ENCODE data around the gene FAM83D. TPM values are rescaled to one million over a fixed set of nuclear protein-coding genes. Genes with fewer than 3 reads are reported as not detected.

Gene FAM83D
- polyA plus RNA-seq, 3 donors, result 0.17 to 0.64 (median 0.56) TPM

DNA sequence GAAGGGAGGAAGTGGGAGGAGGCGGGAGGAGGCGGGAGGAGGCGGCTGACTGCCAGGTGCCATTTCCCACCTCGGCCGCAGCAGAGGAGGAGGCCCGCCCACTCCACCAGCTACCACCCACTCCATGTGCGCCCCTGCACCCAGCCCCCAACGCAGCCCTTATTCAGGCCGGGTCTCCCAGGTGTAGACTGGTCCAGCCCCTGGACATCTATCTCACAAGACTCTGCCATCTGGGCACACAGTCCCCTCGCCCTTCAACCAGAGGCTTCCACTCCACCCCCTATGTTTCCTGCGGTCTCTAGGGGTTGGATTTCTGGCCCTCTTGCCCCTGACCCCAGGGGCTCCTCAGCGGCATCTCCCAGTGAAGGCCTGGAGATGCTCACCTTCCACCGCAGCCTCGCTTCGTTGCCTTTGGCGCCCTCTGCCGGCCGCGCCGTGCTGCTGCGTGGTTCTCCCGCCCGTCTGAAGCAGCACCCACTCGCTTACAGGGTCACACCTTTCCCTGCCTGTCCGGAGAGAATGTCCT, 32.6 kb upstream of the FAM83D start:
- no peak overlapping the region for H3K27ac ChIP-seq (ENCODE audit: low read depth, low read length)
- 1 to 15% (median 7%) methylated on average over 19 to 25 of the region's 25 CpGs for WGBS, 3 donors

DNA sequence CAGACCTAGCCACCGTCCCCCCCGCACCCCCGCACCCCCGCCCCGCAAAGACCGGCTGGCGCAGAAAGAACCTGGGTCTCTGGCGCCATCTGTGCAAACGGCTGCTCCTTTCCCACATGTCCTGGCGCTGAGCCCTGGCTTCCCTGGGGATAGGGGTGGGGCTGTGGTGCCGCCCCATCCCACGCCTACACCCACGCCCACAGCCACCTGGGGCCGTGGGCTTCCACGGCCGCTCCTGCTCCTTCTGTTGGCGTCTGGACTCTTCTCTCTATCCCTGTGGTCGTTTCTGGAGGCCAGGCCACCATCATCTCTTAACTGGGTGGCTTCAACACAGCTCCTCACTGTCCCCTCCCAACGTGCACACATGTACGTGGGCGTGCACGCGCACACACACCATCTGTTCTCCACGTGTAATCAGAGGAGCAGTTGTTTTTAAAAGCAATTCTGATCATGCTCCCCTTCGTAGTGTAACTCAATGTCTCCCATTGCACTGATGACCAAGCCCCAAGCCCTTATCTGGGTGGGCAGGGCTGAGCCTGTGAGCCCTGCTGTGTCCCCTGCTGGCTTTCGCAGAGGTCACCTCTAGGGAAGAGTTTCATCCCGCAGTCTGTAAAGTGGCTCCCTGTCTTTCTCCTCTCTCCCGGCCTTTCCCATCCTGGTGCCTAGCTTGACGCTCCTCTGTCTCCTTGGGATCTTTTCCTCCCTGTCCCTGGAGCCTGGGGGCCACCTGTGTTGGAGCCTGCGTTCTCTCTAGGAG, 31.9 kb upstream of the FAM83D start:
- H3K27ac ChIP-seq (ENCODE audit: low read depth, low read length), result no peak overlapping the region
- WGBS, 3 donors, result 18 to 26% (median 24%) methylated on average over 25 to 30 of the region's 30 CpGs

DNA sequence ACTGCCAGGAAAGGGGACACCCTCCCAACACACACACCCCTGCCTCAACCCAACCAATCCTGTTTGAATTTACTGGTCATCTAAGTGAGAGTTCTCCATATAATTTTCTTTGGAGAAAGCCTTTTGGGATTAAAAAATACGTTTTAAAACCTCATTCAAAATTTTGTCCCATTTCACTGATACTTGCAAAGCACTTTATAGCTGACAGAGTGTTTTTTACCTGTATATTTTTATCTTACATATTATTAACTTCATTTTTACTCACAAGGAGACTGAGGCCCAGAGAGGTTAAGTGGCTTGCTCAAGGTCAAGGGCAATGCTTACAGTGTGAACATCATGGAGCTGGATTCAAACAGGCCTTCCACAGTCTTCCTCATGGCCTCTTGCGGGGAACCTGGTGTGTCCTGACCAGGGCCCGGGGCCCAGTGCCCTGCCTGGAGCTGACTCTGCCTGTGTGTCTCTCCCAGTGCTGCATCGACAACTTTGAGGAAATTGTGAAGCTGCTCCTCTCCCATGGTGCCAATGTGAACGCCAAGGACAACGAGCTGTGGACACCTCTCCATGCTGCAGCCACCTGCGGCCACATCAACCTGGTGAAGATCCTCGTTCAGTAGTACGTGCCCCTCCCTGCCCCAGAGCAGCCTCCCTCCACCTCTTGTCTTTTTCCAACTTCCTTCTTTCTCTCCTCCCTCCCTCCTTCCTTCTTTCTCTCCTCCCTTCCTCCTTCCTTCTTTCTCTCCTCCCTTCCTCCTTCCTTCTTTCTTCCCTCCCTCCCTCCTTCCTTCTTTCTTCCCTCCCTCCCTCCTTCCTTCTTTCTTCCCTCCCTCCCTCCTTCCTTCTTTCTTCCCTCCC, 30.9 kb upstream of the FAM83D start:
- H3K27ac ChIP-seq (ENCODE audit: low read depth, low read length), result no peak overlapping the region
- WGBS, 3 donors, result 76 to 83% (median 81%) methylated on average over 9 of the region's 9 CpGs

DNA sequence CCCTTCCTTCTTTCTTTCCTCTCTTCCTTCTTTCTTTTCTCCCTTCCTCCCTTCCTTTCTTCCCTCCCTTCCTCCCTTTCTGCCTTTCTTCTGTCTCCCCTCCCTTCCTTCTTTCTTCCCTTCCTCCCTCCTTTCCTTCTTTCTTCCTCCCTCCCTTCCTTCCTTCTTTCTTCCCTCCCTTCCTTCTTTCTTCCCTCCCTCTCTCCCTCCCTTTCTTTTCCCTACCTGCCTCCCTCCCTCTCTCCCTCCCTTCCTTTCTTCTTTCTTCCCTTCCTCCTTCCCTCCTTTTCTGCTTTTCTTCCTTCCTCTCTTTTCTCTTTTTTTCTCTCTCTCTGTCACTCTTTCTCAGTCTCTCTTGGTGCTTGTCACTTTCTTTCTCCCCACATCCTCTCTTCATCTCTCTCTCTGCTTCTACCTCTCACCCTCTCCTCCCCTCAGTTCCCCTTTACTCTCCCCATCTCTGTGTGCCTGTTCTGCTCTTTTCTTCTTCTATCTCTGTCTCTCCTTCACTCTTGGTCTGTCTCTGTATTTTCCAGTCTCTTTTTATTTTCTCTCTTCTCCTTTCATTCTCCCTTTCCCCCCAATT, 30.1 kb upstream of the FAM83D start:
- no peak overlapping the region for H3K27ac ChIP-seq (ENCODE audit: low read depth, low read length)

DNA sequence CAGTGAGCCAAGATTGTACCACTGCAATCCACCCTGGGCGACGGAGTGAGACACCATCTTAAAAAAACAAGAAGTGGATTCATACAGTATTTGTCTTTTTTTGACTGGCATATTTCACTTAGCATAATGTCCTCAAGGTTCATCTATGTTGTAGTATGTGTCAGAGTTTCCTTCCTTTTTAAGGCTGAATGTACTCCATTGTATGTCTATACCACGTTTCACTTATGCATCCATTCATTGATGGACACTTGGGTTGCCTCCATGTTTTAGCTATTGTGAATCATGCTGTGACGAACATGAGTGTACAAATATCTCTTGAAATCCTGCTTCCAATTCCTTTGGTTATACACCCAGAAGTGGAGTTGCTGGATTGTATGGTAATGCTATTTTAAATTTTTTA, 28.9 kb upstream of the FAM83D start:
- H3K27ac ChIP-seq (ENCODE audit: low read depth, low read length), result no peak overlapping the region
- 84 to 86% (median 85%) methylated on average over 4 of the region's 4 CpGs for WGBS, 3 donors

DNA sequence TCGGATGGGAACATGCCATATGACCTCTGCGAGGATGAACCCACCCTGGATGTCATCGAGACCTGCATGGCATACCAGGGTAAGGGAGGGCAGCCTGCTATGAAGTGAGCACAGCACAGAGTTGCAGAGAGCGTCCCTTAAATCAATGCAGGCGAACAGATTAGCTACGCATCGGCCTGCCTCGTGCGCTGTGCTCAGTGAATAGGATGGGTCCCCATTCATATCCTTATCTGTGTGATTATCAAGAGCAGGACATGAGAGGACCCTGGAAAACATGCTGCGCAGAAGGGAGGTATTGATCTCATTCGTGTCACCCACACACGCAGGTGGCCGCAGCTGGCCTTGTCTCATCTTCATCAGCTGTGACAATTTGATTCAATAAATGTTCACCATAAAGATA, 25.6 kb upstream of the FAM83D start:
- H3K27ac ChIP-seq (ENCODE audit: low read depth, low read length), result no peak overlapping the region
- WGBS, 3 donors, result 68 to 90% (median 90%) methylated on average over 13 of the region's 13 CpGs

DNA sequence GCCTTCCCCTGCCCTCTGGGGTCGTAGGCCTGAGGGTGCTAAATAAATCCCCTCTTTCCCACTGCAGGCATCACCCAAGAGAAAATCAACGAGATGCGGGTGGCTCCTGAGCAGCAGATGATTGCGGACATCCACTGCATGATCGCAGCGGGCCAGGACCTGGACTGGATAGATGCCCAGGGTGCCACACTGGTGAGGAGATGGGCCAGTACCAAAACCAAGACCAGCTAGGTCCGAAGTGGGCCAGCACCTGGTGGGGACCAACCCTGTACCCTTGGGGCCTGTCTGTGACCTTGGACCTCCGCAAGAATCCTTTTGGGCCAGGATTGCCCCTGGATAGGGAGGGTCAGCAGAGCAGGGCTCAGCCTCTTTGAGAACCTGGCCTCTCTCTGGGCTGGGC, 23.6 kb upstream of the FAM83D start:
- WGBS, 3 donors, result 93 to 97% (median 95%) methylated on average over 8 of the region's 8 CpGs
- no peak overlapping the region for H3K27ac ChIP-seq (ENCODE audit: low read depth, low read length)

DNA sequence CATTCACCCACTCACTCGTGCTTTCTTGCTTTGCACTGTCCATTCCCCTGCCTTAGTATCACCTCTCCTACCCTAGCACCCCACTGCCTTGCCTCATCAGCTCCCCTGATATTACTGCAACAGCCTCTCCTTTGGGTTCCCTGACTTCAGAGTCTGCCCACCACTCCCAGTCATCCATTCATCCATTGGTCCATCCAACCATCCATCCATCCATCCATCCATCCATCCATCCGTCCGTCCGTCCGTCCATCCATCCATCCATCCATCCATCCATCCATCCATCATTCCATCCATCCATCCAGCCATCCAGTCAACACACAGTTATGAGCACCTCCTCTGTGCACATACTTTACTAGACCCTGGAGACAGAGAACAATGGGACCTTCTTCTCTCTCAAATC, 22.9 kb upstream of the FAM83D start:
- H3K27ac ChIP-seq (ENCODE audit: low read depth, low read length), result no peak overlapping the region
- WGBS, 3 donors, result 32 to 64% (median 46%) methylated on average over 5 of the region's 5 CpGs

DNA sequence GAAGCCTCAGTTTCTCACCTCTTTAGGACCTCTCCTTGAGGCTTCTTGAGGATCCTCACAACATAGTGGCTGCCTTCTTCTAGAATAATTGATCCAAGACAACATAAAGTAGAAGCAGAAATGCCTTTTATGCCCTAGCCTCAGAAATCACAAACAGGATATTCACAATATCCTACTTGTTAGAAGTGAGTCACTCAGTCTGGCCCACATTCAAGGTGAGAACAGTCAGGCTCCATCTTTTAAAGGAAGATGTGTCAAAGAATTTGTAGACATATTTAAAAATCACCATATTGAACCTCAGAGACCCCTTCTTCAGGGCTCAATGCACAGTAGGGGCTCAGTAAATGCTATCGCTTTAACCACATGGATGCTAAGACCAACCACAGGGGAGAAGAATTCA, 20.8 kb upstream of the FAM83D start:
- WGBS, 3 donors, result 55 to 100% (median 61%) methylated on average over 1 of the region's 1 CpG
- no peak overlapping the region for H3K27ac ChIP-seq (ENCODE audit: low read depth, low read length)

DNA sequence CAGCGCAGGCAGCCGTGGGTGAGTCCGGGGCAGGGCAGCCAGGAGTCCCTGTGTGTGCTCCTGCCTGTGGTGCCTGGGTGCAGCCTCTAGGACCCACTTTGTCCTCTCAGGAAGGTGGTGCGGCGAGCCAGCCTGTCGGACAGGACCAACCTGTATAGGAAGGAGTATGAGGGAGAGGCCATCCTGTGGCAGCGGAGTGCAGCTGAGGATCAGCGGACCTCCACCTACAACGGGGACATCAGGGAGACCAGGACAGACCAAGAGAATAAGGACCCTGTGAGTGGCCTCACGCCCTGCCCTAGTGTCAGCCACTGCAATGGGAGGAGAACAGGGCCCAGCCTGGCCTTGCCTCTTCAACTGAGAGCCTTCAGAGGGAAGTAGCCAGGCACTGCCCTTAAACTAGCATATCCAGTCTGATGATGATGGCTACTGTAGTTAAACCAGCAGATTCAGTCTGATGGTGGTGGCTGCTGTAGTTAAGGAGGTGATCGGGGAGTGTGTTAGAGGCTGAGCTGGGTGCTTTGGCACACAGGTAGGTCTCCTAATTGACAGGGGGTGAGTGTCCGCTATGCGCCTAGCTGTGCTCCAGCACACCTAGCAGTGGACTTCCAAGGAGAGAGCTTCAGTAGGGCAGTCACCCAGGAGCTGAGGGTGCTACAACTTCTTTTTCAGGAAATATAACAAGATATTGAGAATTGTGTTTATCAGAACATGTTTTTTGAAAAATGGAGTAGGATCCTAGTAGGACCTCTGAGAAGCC, 18.1 kb upstream of the FAM83D start:
- H3K27ac ChIP-seq (ENCODE audit: low read depth, low read length), result no peak overlapping the region
- 86 to 96% (median 91%) methylated on average over 13 of the region's 13 CpGs for WGBS, 3 donors

DNA sequence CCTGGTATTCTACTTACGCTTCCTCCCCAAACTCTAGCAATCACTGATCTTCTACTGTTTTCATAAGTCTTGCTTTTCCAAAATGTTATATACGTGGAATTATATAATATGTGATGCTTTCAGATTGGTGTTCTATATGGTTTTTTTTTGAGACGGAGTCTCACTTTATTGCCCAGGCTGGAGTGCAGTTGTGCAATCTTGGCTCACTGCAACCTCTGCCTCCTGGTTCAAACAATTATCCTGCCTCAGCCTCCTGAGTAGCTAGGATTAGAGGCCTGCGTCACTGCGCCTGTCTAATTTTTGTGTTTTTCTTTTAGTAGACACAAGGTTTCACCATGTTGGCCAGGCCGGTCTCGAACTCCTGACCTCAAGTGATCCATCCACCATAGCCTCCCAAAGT, 10.9 kb upstream of the FAM83D start:
- WGBS, 3 donors, result 94 to 96% (median 94%) methylated on average over 7 of the region's 7 CpGs
- H3K27ac ChIP-seq (ENCODE audit: low read depth, low read length), result no peak overlapping the region

DNA sequence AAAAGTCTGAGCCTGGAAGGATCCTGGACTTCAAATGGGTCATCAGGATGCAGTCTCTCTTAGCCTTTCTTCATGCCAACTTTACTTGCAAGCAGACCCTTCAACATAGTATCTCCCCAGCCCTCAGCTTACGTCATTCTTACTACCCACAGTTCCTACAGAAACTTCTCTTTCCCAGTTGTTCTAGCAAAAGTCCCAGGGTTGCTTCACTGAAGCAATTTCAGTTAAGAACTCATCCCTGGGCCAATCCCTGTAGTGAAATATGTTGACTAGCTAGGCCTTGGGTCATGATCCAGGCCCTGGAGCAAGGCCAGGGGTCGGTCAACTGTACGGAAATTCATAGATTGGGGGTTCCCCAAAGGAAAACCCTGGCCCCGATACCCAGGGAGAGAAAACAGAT, 8.6 kb upstream of the FAM83D start:
- WGBS, 3 donors, result 71 to 84% (median 77%) methylated on average over 4 of the region's 4 CpGs

DNA sequence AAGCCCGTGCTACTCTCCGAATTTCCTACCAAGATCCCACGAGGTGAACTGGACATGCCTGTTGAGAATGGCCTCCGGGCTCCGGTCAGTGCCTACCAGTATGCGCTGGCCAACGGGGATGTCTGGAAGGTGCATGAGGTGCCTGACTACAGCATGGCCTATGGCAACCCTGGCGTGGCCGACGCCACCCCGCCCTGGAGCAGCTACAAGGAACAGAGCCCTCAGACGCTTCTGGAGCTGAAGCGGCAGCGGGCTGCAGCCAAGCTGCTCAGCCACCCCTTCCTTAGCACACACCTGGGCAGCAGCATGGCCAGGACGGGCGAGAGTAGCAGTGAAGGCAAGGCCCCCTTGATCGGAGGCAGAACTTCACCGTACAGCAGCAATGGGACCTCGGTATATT, 8.0 kb upstream of the FAM83D start:
- 89 to 94% (median 94%) methylated on average over 19 of the region's 19 CpGs for WGBS, 3 donors
- H3K27ac ChIP-seq (ENCODE audit: low read depth, low read length), result no peak overlapping the region

More for the DNA sequence above, 8.6 kb upstream of the FAM83D start:
- H3K27ac ChIP-seq (ENCODE audit: low read depth, low read length), result no peak overlapping the region

DNA sequence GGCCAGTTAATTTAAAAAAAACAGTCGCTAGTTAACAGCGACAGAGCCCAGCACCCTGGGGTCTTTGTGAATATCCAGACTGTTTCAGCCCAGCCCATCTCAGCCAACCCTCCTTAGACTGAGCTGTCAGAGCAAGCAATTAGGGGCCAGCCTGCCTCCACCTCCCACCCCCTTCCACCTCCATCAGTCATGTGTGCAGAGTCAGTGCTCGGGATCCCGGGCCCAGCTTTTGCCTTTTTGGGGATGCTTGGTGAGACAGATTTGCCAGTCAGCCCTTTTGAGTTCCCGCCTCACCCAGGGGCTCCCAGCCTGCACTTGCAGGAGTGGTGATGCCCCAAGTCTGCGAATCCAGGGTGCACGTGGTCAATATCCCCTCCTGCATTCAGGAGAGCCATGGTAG, 6.5 kb upstream of the FAM83D start:
- H3K27ac ChIP-seq (ENCODE audit: low read depth, low read length), result no peak overlapping the region
- 71 to 81% (median 73%) methylated on average over 7 of the region's 7 CpGs for WGBS, 3 donors

DNA sequence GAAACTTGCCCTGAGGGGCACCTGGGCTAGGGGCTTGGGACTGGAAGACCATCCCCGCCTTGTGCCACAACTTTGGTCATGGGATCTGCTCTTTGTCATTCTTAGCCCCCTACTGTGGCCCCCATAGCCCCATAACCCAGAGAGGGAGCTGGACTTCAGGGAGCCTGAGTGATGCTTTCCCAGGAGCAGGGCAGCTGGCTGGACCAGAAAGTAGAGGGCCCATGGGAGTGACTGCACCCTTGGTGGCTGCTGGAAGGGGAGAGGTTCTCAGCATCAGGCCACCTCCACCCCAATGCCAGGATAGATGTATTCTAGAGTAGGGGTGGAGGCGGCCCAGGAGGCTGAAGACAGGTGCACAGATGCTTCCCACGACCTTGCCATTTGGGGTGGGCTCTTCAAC, 5.8 kb upstream of the FAM83D start:
- H3K27ac ChIP-seq (ENCODE audit: low read depth, low read length), result no peak overlapping the region
- 65 to 83% (median 71%) methylated on average over 3 of the region's 3 CpGs for WGBS, 3 donors

DNA sequence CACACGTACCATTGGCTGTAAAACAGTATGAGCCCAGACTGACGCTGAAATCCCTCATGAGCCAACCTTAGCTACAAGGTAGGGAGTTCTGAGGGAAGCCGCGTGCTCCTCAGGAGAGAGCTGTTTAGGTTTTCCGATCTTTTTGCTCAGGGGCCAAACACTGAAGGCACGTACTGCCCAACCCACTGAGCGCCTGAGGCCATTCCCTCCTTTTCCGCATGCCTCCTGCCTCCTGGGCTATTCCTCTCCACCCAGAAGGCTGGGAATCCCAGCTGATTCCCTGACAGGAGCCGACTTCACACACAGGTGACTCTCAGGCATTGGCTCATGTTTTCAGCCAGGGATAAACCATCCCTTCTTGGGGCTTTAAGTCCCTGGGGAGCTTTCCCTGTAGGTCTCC, 5.4 kb upstream of the FAM83D start:
- WGBS, 3 donors, result 71 to 83% (median 80%) methylated on average over 9 of the region's 9 CpGs
- no peak overlapping the region for H3K27ac ChIP-seq (ENCODE audit: low read depth, low read length)

DNA sequence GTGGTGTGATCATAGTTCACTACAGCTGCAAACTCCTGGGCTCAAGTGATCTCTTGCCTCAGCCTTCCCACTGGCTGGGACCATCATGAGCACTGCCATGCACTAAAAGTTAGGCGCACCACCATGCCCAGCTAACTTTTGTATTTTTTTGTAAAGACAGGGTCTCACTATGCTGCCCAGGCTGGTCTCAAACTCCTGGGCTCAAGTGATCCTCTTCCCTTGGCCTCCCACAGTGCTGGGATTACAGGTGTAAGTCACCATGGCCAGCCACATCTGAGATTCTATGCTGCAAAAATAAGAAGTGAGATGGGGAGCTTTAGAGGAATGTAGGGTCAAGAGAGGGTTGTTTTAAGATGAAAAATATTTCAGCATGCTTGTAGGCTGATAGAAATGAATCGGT, 1.5 kb upstream of the FAM83D start:
- H3K27ac ChIP-seq (ENCODE audit: low read depth, low read length), result no peak overlapping the region
- WGBS, 3 donors, result 89 to 94% (median 92%) methylated on average over 2 of the region's 2 CpGs

DNA sequence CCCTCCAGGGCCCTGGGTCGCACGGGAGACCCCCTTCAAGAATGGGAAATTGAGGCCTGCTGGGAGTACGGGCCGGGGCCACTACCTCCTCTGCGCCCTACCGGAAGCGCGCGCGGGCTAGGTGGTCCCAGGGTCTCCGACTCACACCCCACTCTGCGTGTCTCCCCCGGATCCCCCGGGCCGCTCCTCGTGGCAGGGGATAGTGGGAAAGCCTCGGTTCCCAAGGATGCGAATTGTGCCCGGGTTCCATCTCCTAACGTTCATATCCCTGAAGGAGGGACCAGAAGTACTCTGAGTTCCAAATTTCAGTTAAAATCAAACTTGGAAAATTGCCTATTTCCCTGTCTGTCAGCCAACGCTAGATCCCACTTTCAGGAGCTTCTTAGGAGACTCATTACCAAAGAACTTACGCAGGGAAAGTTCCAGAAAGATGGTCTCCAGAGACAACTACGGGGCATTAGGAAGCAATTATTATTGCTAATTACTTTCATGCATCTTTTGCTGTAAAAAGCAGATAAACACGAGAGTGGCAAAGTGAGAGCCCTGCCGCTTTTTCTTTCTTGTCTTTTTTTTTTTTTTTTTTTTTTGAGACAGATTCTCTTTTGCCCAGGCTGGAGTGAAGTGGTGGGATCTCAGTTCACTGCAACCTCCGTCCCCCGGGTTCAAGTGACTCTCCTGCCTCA, 858 bp downstream of the FAM83D start:
- no peak overlapping the region for H3K27ac ChIP-seq (ENCODE audit: low read depth, low read length)
- 8 to 11% (median 10%) methylated on average over 25 to 27 of the region's 27 CpGs for WGBS, 3 donors

All from adipose tissue (tissue), 3 donors.